Common myeloid progenitor, CD34-positive (primary cell): Measurements from ENCODE around the gene CAP2.

Experiments
- CTCF ChIA-PET: fragments of 350-600 bp; sonication (Branson Sonifier 250); formaldehyde crosslinking; loops from one replicate; lab custom pipeline; 2021; ENCODE audit warnings: antibody characterized with exemption; lab: Charles Lee
- POLR2A ChIA-PET: fragments of 350-600 bp; sonication (Branson Sonifier 250); formaldehyde crosslinking; loops from one replicate; lab custom pipeline; 2021; ENCODE audit warnings: antibody characterized with exemption; lab: Charles Lee
- DNase-seq, 3 donors: peaks; one replicate each; pipeline versions ENCODE4 v3.0.0 to v3.0.0-alpha.2; 2013
- H3K27ac ChIP-seq, 2 experiments: 1 replicate in 1 of 2; 2 replicates in 1 of 2; pipeline ENCODE4 v1.7.0; 2013; ENCODE audit warnings: inconsistent platforms in 2 of 2, low read length in 2 of 2, mild to moderate bottlenecking in 2 of 2, low read depth in 1 of 2, moderate library complexity in 1 of 2; ENCODE audit not compliant: severe bottlenecking in 2 of 2, insufficient read depth in 1 of 2, poor library complexity in 1 of 2
- H3K27me3 ChIP-seq, 5 experiments: replicated peaks in 2 of 5; 1 replicate in 3 of 5; 2 replicates in 2 of 5; pipeline versions ENCODE4 v1.6.1 to v1.7.0; 2013; ENCODE audit warnings: low read length in 4 of 5, mild to moderate bottlenecking in 2 of 5, moderate library complexity in 2 of 5, inconsistent platforms in 1 of 5; ENCODE audit not compliant: insufficient read depth in 5 of 5, control insufficient read depth in 4 of 5
- H3K36me3 ChIP-seq, 4 experiments: 1 replicate in 2 of 4; 2 replicates in 2 of 4; pipeline versions ENCODE4 v1.6.1 to v1.7.0; 2013; ENCODE audit warnings: low read length in 3 of 4, control low read depth in 1 of 4, mild to moderate bottlenecking in 1 of 4; ENCODE audit not compliant: control insufficient read depth in 4 of 4, insufficient read depth in 4 of 4
- H3K4me1 ChIP-seq, 4 experiments: 1 replicate in 3 of 4; 2 replicates in 1 of 4; pipeline versions ENCODE4 v1.6.1 to v1.7.1; 2013; ENCODE audit warnings: low read length in 3 of 4, mild to moderate bottlenecking in 3 of 4, control low read depth in 1 of 4, inconsistent platforms in 1 of 4, moderate library complexity in 1 of 4; ENCODE audit not compliant: control insufficient read depth in 4 of 4, insufficient read depth in 4 of 4; ENCODE audit errors: control extremely low read depth in 1 of 4
- H3K4me3 ChIP-seq, 7 experiments: 1 replicate in 4 of 7; 2 replicates in 3 of 7; pipeline versions ENCODE4 v1.5.1 to v1.7.0; 2013; ENCODE audit warnings: mild to moderate bottlenecking in 7 of 7, low read length in 6 of 7, moderate library complexity in 6 of 7, inconsistent platforms in 2 of 7, low read depth in 2 of 7, control low read depth in 1 of 7; ENCODE audit not compliant: insufficient read depth in 4 of 7, control insufficient read depth in 1 of 7; ENCODE audit errors: extremely low read depth in 1 of 7
- H3K9me3 ChIP-seq, 5 experiments: 1 replicate in 4 of 5; 2 replicates in 1 of 5; pipeline versions ENCODE4 v1.6.1 to v1.7.1; 2013; ENCODE audit warnings: low read length in 4 of 5, mild to moderate bottlenecking in 2 of 5, inconsistent platforms in 1 of 5, low read depth in 1 of 5, moderate library complexity in 1 of 5; ENCODE audit not compliant: control insufficient read depth in 4 of 5, insufficient read depth in 2 of 5; ENCODE audit errors: control extremely low read depth in 1 of 5
- whole genome bisulfite sequencing: methylation state at CpG from one replicate; pipeline ENCODE4 v1.1.5; 2013; ENCODE audit not compliant: insufficient coverage; 5-methylcytosine and 5-hydroxymethylcytosine counted together

Gene CAP2

GRCh38 chr6:17602888-17603287, 209.5 kb downstream of the CAP2 start:
- ChIA-PET CTCF (interaction anchor here (1.2 to 4.3 kb wide), 4 partner anchors 9 to 33 kb away, joined by 3 to 17 read pairs (median 4); no protein-coding TSS in a partner anchor), POLR2A (no interaction called here)
- H3K9me3 ChIP-seq = no peaks in the 10 kb centered on the region
- no CpG with 5 or more reads among the region's 1 CpG for WGBS
- H3K4me1 ChIP-seq = peaks cover 9 to 24% (median 18%) of the 10 kb centered on the region in 4 experiments
- no peak for DNase-seq
- peaks cover 9 to 29% (median 13%) of the 10 kb centered on the region in 4 experiments for H3K36me3 ChIP-seq
- no peak overlapping the region for H3K4me3 ChIP-seq
- no peaks in the 10 kb centered on the region for H3K27me3 ChIP-seq
- no peak overlapping the region for H3K27ac ChIP-seq

- H3K27ac ChIP-seq = no peak overlapping the region
- CTCF ChIA-PET = interaction anchor here (0.9 kb wide), 1 partner anchor 17 kb away, joined by 3 read pairs; no protein-coding TSS in a partner anchor
These were observed 213.2 kb downstream of the CAP2 start for GRCh38 chr6:17606606-17607005.

More at GRCh38 chr6:17606606-17607005, 213.2 kb downstream of the CAP2 start:
- no peaks in the 10 kb centered on the region for H3K27me3 ChIP-seq
- 96% methylated on average over 3 of the region's 4 CpGs for whole genome bisulfite sequencing
- H3K36me3 ChIP-seq = peaks cover 13 to 43% (median 20%) of the 10 kb centered on the region in 4 experiments
- peaks cover 3 to 6% (median 6%) of the 10 kb centered on the region in 4 experiments for H3K4me1 ChIP-seq
- no peak overlapping the region for H3K4me3 ChIP-seq
- no peaks in the 10 kb centered on the region for H3K9me3 ChIP-seq
- DNase-seq = no peak
- POLR2A ChIA-PET = no interaction called here
